ENCODE results near the gene PM20D1.

DNA sequence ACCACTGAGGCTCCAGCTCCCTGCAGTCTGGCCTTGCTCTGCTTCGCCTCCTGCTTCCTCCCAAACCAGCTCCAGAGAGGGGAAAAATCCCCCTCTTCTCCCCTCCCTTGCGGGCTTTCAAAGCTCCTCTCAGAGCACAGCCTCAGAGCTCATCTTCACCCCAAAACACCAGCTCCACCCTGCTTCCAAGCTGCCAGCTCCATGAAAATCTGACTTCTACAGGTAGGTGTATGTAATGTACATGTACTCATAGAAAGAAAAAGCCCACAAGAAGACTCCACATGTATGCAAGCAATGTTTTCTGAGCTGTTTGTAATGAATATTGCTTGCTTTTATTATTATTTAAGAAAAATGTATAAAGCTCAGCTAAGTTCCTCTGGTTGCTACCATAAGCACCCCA lies 45.3 kb downstream of the PM20D1 start:
- TF ChIP-seq EZH2 (IDR thresholded peaks at IDR 0.05; ENCODE audit: borderline replicate concordance), result no peak
- TF ChIP-seq, protein P1, sequence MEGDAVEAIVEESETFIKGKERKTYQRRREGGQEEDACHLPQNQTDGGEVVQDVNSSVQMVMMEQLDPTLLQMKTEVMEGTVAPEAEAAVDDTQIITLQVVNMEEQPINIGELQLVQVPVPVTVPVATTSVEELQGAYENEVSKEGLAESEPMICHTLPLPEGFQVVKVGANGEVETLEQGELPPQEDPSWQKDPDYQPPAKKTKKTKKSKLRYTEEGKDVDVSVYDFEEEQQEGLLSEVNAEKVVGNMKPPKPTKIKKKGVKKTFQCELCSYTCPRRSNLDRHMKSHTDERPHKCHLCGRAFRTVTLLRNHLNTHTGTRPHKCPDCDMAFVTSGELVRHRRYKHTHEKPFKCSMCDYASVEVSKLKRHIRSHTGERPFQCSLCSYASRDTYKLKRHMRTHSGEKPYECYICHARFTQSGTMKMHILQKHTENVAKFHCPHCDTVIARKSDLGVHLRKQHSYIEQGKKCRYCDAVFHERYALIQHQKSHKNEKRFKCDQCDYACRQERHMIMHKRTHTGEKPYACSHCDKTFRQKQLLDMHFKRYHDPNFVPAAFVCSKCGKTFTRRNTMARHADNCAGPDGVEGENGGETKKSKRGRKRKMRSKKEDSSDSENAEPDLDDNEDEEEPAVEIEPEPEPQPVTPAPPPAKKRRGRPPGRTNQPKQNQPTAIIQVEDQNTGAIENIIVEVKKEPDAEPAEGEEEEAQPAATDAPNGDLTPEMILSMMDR (IDR thresholded peaks at IDR 0.05; ENCODE audit: poor library complexity), result no peak
- no peak for TF ChIP-seq EZH2phosphoT487 (IDR thresholded peaks at IDR 0.05; ENCODE audit: low read depth, severe bottlenecking, unreplicated experiment)
